Nephron progenitor cell (in vitro differentiated cells): ENCODE measurements around the gene MAP1S.

Experiments used
- DNase-seq: peaks from one replicate; pipeline ENCODE4 v3.0.0; 2021
- H3K27ac Mint-ChIP-seq: 2 replicates; pipeline ENCODE4 v1.8.0; 2021; ENCODE audit warnings: mild to moderate bottlenecking, moderate library complexity, mixed read lengths
- H3K27me3 Mint-ChIP-seq: 2 replicates; pipeline ENCODE4 v1.8.0; 2021; ENCODE audit warnings: mild to moderate bottlenecking, low read depth, mixed read lengths; ENCODE audit not compliant: poor library complexity
- H3K36me3 Mint-ChIP-seq: 2 replicates; pipeline ENCODE4 v1.8.0; 2021; ENCODE audit warnings: low read depth, mixed read lengths
- H3K4me1 Mint-ChIP-seq: 2 replicates; pipeline ENCODE4 v1.8.0; 2021; ENCODE audit warnings: mixed read lengths
- H3K4me3 Mint-ChIP-seq: 2 replicates; pipeline ENCODE4 v1.8.0; 2021; ENCODE audit warnings: mild to moderate bottlenecking, moderate library complexity, mixed read lengths
- H3K9me3 Mint-ChIP-seq: 2 replicates; pipeline ENCODE4 v1.8.0; 2021; ENCODE audit warnings: mild to moderate bottlenecking, moderate library complexity, mixed read lengths
- TF ChIP-seq, protein P1 (sequence below): fragments of 200-600 bp; sonication (generic); IDR thresholded peaks from 2 replicates; pipeline ENCODE4 v1.5.0; 2021; ENCODE audit warnings: antibody characterized with exemption

Gene MAP1S

GRCh38 chr19:17741456-17741855 is 22.2 kb downstream of the MAP1S start:
- Mint-ChIP-seq H3K36me3 (peaks cover 36% of the 10 kb centered on the region), H3K27me3 (peaks cover 3% of the 10 kb centered on the region), H3K4me1 (peaks cover 14% of the 10 kb centered on the region), H3K9me3 (peaks cover 22% of the 10 kb centered on the region), H3K4me3 (no peak overlapping the region), H3K27ac (no peak overlapping the region)
- DNase-seq, result no peak
- TF ChIP-seq, protein P1, sequence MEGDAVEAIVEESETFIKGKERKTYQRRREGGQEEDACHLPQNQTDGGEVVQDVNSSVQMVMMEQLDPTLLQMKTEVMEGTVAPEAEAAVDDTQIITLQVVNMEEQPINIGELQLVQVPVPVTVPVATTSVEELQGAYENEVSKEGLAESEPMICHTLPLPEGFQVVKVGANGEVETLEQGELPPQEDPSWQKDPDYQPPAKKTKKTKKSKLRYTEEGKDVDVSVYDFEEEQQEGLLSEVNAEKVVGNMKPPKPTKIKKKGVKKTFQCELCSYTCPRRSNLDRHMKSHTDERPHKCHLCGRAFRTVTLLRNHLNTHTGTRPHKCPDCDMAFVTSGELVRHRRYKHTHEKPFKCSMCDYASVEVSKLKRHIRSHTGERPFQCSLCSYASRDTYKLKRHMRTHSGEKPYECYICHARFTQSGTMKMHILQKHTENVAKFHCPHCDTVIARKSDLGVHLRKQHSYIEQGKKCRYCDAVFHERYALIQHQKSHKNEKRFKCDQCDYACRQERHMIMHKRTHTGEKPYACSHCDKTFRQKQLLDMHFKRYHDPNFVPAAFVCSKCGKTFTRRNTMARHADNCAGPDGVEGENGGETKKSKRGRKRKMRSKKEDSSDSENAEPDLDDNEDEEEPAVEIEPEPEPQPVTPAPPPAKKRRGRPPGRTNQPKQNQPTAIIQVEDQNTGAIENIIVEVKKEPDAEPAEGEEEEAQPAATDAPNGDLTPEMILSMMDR, result no peak

- Mint-ChIP-seq H3K27me3 (peaks cover 12% of the 10 kb centered on the region), H3K4me1 (peaks cover 13% of the 10 kb centered on the region), H3K36me3 (peaks cover 20% of the 10 kb centered on the region), H3K27ac (no peak overlapping the region), H3K9me3 (peaks cover 22% of the 10 kb centered on the region), H3K4me3 (no peak overlapping the region)
- no peak for DNase-seq
- TF ChIP-seq, protein P1, result no peak
These were observed 24.7 kb downstream of the MAP1S start for GRCh38 chr19:17743874-17744580.

- peak; percentile 95 for DNase-seq
- Mint-ChIP-seq H3K36me3 (peaks cover 6% of the 10 kb centered on the region), H3K9me3 (peaks cover 7% of the 10 kb centered on the region), H3K27ac (no peak overlapping the region), H3K27me3 (peaks cover 21% of the 10 kb centered on the region), H3K4me1 (peaks cover 15% of the 10 kb centered on the region), H3K4me3 (peak overlapping the region; percentile 71)
- TF ChIP-seq, protein P1, result no peak
These were observed 28.2 kb downstream of the MAP1S start for GRCh38 chr19:17747205-17748098.

GRCh38 chr19:17748884-17749638 is 29.8 kb downstream of the MAP1S start:
- Mint-ChIP-seq H3K9me3 (no peaks in the 10 kb centered on the region), H3K36me3 (no peaks in the 10 kb centered on the region), H3K27ac (no peak overlapping the region), H3K4me1 (peaks cover 15% of the 10 kb centered on the region), H3K4me3 (peak overlapping the region; percentile 49), H3K27me3 (peaks cover 18% of the 10 kb centered on the region)
- no peak for DNase-seq
- TF ChIP-seq, protein P1, result no peak

DNA sequence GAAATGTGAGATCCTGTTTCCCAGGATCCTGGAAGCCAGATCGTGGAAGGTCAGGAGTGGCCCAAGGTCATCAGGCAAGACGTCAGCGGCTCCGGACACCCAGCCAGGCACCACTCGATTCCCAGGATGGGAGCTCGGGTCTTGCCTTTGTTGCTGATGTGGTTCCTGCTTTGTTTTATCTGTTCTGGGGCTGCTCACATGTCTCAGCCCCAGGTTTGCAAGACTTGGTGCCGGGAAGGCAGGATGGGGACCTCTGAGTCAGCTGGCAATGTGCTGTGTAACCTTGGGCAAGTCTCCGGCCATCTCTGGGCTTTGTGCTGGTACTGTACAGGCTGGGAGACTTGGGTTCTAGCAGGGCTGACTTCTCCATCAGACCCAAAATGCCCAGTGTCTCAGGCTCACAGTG is 30.6 kb downstream of the MAP1S start:
- no peak overlapping the region for H3K4me3 Mint-ChIP-seq

More for the DNA sequence above, 30.6 kb downstream of the MAP1S start:
- H3K27me3 Mint-ChIP-seq, result peaks cover 18% of the 10 kb centered on the region
- TF ChIP-seq, protein P1, result no peak
- no peaks in the 10 kb centered on the region for H3K36me3 Mint-ChIP-seq
- peaks cover 19% of the 10 kb centered on the region for H3K4me1 Mint-ChIP-seq
- no peaks in the 10 kb centered on the region for H3K9me3 Mint-ChIP-seq
- DNase-seq, result no peak
- no peak overlapping the region for H3K27ac Mint-ChIP-seq
